DLD1 (cell line): Measurements from ENCODE around the gene IL12RB2.

Experiments used
- in situ Hi-C: cut with HindIII; loops from 2 replicates; pipeline ENCODE4 v1.10.0; 2017; ENCODE audit warnings: low sequenced_read_pairs

The IL12RB2 gene

DNA sequence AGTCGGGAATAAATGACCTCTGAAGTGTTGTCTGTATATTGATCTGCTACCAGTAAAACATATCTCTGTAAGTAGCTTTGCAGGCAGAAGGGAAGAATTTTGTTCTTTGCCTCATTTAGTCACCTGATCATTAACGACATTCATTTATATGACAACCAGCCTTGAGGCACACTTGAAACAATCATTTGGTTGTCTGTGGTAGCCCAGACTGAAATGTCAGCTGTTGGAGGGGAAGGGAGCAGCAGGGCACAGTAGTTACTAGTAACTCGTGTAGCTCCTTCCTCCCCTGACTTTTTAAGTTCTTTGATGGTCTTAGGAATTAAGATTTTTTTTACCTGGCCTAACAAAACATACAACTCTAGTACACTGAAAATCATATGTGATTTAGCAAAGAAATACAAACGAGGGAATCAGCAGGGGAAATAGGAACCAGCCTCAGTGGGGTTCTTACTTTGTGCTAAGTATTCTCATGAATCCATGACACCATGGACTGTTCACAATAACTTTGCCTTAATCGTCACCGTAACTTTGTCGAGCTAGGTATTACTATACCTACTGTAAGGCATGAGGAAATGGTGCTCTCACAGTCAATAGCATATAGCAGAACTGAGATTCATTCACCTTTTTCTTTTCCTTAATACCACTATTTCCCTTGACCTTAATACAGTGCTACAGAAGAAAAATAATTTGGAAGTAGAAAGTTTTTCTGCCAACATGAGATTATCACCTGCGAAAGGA, 6.4 kb downstream of the IL12RB2 start:
- in situ Hi-C loops = no loop called here

- in situ Hi-C loops = no loop called here
Observed at GRCh38 chr1:67314696-67315095, 7.0 kb downstream of the IL12RB2 start.

GRCh38 chr1:67316180-67316902, 8.7 kb downstream of the IL12RB2 start:
- in situ Hi-C loops = no loop called here

DNA sequence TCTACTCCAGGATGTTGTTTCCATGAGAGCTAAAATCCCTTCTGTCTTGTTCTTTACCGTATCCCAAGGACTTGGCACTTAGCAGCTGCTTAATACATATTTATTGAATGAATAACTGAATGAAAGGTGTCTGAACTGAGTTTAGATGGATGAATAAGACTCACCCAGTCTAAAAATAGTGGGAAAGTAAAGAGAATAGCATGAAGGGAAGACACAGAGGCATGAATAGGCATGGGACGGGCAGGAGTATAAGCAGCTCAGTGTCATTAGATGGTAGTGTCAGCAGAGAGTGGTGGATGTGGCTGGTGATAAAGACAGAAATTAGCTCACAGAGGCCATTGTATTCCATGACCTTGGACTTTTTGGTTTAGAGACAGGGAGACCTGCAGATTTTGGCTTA, 9.2 kb downstream of the IL12RB2 start:
- in situ Hi-C loops = no loop called here

- in situ Hi-C loops = no loop called here
Observed at GRCh38 chr1:67317803-67318202, 10.1 kb downstream of the IL12RB2 start.

GRCh38 chr1:67322442-67322841, 14.8 kb downstream of the IL12RB2 start:
- in situ Hi-C loops = no loop called here

GRCh38 chr1:67323087-67323486, 15.4 kb downstream of the IL12RB2 start:
- in situ Hi-C loops = no loop called here

DNA sequence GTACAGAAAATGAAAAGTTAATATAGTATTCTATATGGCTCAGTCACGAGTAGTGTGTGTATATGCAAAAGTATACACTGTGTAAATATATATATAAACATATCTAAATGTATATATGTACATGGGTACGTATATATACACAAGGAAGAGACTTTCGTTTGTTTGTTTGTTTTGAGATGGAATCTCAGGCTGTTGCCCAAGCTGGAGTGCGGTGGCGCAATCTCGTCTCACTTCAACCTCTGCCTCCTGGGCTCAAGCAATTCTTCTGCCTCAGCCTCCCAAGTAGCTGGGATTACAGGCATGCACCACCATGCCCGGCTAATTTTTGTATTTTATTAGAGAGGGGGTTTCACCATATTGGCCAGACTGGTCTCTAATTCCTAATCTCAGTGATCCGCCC, 16.4 kb downstream of the IL12RB2 start:
- in situ Hi-C loops = no loop called here

- in situ Hi-C loops = no loop called here
Observed at GRCh38 chr1:67327864-67328466, 20.3 kb downstream of the IL12RB2 start.

- in situ Hi-C loops = no loop called here
Observed at GRCh38 chr1:67332653-67333529, 25.2 kb downstream of the IL12RB2 start.

GRCh38 chr1:67333603-67334002, 25.9 kb downstream of the IL12RB2 start:
- in situ Hi-C loops = no loop called here

DNA sequence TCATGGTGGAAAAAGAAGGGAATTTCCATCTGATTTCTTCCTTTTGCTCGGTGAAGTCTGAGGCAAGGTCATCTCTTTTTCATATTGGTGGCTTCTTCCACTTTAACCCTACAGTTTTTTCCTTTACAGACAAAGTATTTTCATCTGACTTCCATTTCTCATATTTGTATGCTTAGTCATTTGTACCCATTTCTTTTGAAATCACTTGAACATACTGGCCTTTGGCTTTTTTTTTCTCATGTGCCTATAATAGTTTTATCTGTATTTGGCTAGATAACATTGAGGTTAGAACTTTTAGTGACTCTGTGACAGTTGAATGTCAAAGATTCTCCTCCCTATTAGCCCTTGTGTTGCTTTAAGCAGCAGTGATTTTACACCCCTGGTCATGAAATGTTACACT, 27.7 kb downstream of the IL12RB2 start:
- in situ Hi-C loops = no loop called here

DNA sequence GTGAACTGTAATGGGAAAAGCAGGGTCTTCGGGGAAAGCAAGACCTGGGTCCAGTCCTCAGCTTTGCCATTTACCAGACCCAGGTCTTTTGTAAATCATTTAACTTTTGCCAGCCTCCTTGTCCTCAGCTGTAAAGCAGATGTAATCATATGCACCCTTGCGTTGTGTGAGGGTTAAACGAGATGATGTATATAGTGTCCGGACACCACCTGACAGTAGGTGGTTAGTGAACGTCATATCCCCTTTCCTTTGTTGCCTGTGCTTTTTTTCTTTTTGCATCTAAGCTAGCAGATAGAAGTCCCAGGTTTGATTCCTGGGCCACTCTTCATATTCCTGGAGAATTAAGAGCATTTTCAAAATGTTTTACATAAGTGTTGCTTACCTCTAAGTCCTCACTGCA, 28.5 kb downstream of the IL12RB2 start:
- in situ Hi-C loops = no loop called here

DNA sequence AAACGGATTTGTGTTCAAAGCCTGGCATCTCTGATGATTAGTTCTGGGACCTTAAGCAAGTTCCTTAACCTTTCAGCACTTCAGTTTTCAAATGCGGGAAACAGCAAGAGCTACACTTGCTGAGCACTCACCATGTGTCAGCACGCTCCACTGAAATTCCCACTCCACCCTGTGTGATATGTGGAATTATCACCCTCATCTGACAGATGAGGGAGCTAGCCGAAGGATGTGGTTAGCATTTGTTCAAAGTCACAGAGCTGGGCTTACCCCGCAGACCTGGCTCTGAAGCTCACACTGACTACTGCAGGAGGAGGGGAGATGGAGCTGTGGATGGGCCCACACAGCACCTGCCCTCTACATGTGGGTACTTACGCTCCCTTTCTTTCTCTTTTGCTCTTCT, 29.1 kb downstream of the IL12RB2 start:
- in situ Hi-C loops = no loop called here

DNA sequence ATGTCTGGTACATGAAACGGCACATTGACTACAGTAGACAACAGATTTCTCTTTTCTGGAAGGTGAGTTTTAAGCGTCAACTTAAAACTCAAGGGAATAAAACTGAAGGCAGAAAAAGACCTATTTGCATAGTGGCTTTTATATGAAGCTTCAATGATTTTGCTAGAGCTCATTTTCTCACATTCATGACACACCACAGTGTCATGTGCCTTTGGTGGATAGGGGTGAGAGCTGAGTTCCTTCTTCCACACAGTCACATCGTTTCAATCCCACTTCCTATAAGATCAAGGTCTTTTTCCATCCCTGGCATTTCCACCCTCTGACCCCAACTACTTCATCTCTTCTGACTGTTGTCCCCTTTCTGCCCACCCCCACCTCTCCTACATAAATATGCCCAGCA, 31.0 kb downstream of the IL12RB2 start:
- in situ Hi-C loops = no loop called here

- in situ Hi-C loops = no loop called here
Observed at GRCh38 chr1:67339623-67340343, 32.1 kb downstream of the IL12RB2 start.

GRCh38 chr1:67342076-67342890, 34.6 kb downstream of the IL12RB2 start:
- in situ Hi-C loops = no loop called here

DNA sequence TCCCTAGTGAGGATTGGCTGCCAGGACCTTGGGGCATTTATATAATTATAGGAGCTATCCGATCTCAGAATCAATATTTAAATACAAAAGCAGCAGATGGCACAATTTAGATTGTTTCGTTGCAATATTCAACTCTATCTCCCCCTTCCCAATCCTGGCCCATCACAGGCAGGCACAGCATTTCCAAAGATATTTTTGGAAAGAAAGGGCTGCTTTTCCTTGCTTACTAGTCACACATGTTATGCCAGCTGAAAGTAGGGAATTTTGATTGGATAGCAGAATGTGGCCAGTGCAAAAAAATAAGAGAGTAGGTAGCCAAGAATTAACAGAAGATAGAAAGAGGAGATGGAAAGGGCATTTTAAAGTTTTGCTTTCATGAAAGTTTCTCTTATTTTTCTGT, 37.9 kb downstream of the IL12RB2 start:
- in situ Hi-C loops = loop anchor here (5.0 kb wide), 1 partner anchor 157 kb away; no protein-coding TSS in a partner anchor

DNA sequence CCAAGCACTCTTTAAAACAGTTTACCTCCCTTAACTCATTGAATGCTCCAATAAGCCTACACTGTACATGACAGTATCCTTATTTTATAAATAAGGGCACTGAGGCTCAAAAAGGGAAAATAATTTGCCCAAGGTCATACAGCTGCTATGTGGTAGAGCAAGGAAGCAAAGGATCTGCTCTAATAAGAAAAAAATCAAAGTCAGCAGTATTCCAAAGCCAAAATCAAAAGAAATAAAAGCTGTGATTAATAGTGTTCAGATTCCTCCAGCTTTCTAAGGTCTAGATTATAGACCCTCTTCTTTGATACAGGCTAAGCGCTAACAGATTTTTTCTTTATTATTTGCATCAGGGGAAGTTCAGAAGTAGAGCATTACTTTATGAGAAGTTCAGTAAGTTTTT, 39.3 kb downstream of the IL12RB2 start:
- in situ Hi-C loops = loop anchor here (5.0 kb wide), 1 partner anchor 155 kb away; no protein-coding TSS in a partner anchor
